Stimulated activated CD8-positive, alpha-beta memory T cell treated with anti-CD3 and anti-CD28 coated beads, Interleukin-2, amount 100 ng/mL, for 48 hours (primary cell): Measurements from ENCODE around the gene ERC2.

Experiments used
- DNase-seq, 2 donors: peaks; one replicate each; pipeline ENCODE4 v3.0.0-alpha.2; 2020; ENCODE audit warnings: low read depth in 2 of 2

Gene ERC2

GRCh38 chr3:55477306-55478303 is 990.7 kb downstream of the ERC2 start:
- DNase-seq = no peak

- DNase-seq = no peak
These were observed 991.8 kb downstream of the ERC2 start for GRCh38 chr3:55476515-55476914.

GRCh38 chr3:55474213-55474632 is 994.0 kb downstream of the ERC2 start:
- no peak for DNase-seq

GRCh38 chr3:55473788-55474187 is 994.5 kb downstream of the ERC2 start:
- no peak for DNase-seq

GRCh38 chr3:55471522-55472280 is 996.6 kb downstream of the ERC2 start:
- DNase-seq = no peak

- DNase-seq = no peak
These were observed 997.2 kb downstream of the ERC2 start for GRCh38 chr3:55471084-55471483.

GRCh38 chr3:55469957-55470526 is 998.2 kb downstream of the ERC2 start:
- no peak for DNase-seq

- DNase-seq = no peak
These were observed 1000.0 kb downstream of the ERC2 start for GRCh38 chr3:55468251-55468650.

GRCh38 chr3:55467099-55467498 is 1001.2 kb downstream of the ERC2 start:
- DNase-seq = no peak

GRCh38 chr3:55466526-55466925 is 1001.7 kb downstream of the ERC2 start:
- no peak for DNase-seq

GRCh38 chr3:55461896-55462295 is 1006.4 kb downstream of the ERC2 start:
- DNase-seq = no peak

- no peak for DNase-seq
These were observed 1008.4 kb downstream of the ERC2 start for GRCh38 chr3:55459838-55460237.
